Glutamatergic neuron (in vitro differentiated cells): ENCODE results near the gene HEXD. TPM values are rescaled to one million over a fixed set of nuclear protein-coding genes. Genes with fewer than 3 reads are reported as not detected.

Experiments used
- DNase-seq: peaks from one replicate; pipeline ENCODE4 v3.0.0; 2022
- H3K27ac Mint-ChIP-seq: one replicate; pipeline ENCODE4 v1.8.0; 2020; ENCODE audit warnings: mild to moderate bottlenecking, mixed read lengths, inconsistent platforms; ENCODE audit not compliant: unreplicated experiment
- H3K27me3 Mint-ChIP-seq: one replicate; pipeline ENCODE4 v1.8.0; 2020; ENCODE audit warnings: mild to moderate bottlenecking, moderate library complexity, mixed read lengths, inconsistent platforms; ENCODE audit not compliant: unreplicated experiment
- H3K36me3 Mint-ChIP-seq: one replicate; pipeline ENCODE4 v1.8.0; 2020; ENCODE audit warnings: mild to moderate bottlenecking, mixed read lengths, inconsistent platforms; ENCODE audit not compliant: unreplicated experiment
- H3K4me1 Mint-ChIP-seq: one replicate; pipeline ENCODE4 v1.8.0; 2020; ENCODE audit warnings: mild to moderate bottlenecking, low read depth, mixed read lengths, inconsistent platforms; ENCODE audit not compliant: unreplicated experiment
- H3K4me3 Mint-ChIP-seq: one replicate; pipeline ENCODE4 v1.8.0; 2020; ENCODE audit warnings: mild to moderate bottlenecking, mixed read lengths, inconsistent platforms; ENCODE audit not compliant: unreplicated experiment
- H3K9me3 Mint-ChIP-seq: one replicate; pipeline ENCODE4 v1.8.0; 2020; ENCODE audit warnings: mild to moderate bottlenecking, moderate library complexity, mixed read lengths, inconsistent platforms; ENCODE audit not compliant: unreplicated experiment
- CTCF ChIP-seq: fragments of 200-600 bp; sonication (generic); IDR thresholded peaks from one replicate; pipeline ENCODE4 v1.5.0; 2021; ENCODE audit not compliant: partially characterized antibody, unreplicated experiment
- total RNA-seq: library from RNA; stranded (reverse); fragmentation: NEBNext Ultra II Directional; extraction: Animal tissue kit (Norgen Biotek cat#: 25700); gene quantifications from one replicate; pipeline ENCODE4 v1.2.1, GENCODE V29; 2021; ENCODE audit not compliant: unreplicated experiment

Gene HEXD
- total RNA-seq, 1 donor from 2014 or later: 58.7 TPM

DNA sequence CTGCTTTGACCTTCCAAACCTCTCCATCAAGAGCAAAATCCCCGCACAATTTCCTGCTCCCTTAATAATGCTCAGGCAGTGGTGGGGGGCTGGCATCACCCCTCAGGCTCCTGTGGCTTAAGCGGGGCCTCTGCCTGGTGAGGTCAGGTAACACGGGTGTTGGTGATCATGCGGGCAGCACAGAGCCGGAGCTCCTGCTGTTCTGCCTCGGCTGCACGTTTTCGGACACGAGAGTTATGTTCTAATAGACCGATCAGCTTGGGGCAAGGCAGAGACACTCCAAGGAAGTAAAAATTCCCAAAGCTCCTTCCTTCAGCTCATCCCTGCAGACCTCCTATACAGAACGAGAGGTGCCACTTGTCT is 46.4 kb downstream of the HEXD start:
- peaks cover 3% of the 10 kb centered on the region for H3K27me3 Mint-ChIP-seq
- H3K9me3 Mint-ChIP-seq: peaks cover 3% of the 10 kb centered on the region
- no peak for TF ChIP-seq CTCF
- H3K36me3 Mint-ChIP-seq: peaks cover 4% of the 10 kb centered on the region
- peaks cover 3% of the 10 kb centered on the region for H3K4me1 Mint-ChIP-seq
- no peak for DNase-seq
- no peak overlapping the region for H3K4me3 Mint-ChIP-seq
- H3K27ac Mint-ChIP-seq: no peak overlapping the region

- no peak for DNase-seq
- Mint-ChIP-seq H3K27me3 (peaks cover 3% of the 10 kb centered on the region), H3K9me3 (peaks cover 3% of the 10 kb centered on the region), H3K4me1 (peaks cover 3% of the 10 kb centered on the region), H3K36me3 (peaks cover 7% of the 10 kb centered on the region), H3K27ac (no peak overlapping the region), H3K4me3 (no peak overlapping the region)
- TF ChIP-seq CTCF: no peak
Measured at GRCh38 chr17:82465023-82465603, 47.0 kb downstream of the HEXD start.

- no peak for TF ChIP-seq CTCF
- H3K9me3 Mint-ChIP-seq: peaks cover under 1% of the 10 kb centered on the region
- no peak overlapping the region for H3K27ac Mint-ChIP-seq
- H3K27me3 Mint-ChIP-seq: no peaks in the 10 kb centered on the region
- DNase-seq: no peak
- H3K4me1 Mint-ChIP-seq: no peaks in the 10 kb centered on the region
- peaks cover 7% of the 10 kb centered on the region for H3K36me3 Mint-ChIP-seq
- no peak overlapping the region for H3K4me3 Mint-ChIP-seq
Measured at GRCh38 chr17:82468692-82469091, 50.5 kb downstream of the HEXD start.

GRCh38 chr17:82470065-82470464 is 51.9 kb downstream of the HEXD start:
- TF ChIP-seq CTCF: no peak
- H3K9me3 Mint-ChIP-seq: no peaks in the 10 kb centered on the region
- H3K27ac Mint-ChIP-seq: no peak overlapping the region
- no peak overlapping the region for H3K4me3 Mint-ChIP-seq
- H3K36me3 Mint-ChIP-seq: peaks cover 3% of the 10 kb centered on the region
- H3K4me1 Mint-ChIP-seq: no peaks in the 10 kb centered on the region
- no peaks in the 10 kb centered on the region for H3K27me3 Mint-ChIP-seq
- no peak for DNase-seq

GRCh38 chr17:82474223-82475010 is 56.3 kb downstream of the HEXD start:
- H3K4me1 Mint-ChIP-seq: no peaks in the 10 kb centered on the region
- no peak for DNase-seq
- H3K27me3 Mint-ChIP-seq: peaks cover 1% of the 10 kb centered on the region
- no peaks in the 10 kb centered on the region for H3K9me3 Mint-ChIP-seq
- H3K36me3 Mint-ChIP-seq: peaks cover 3% of the 10 kb centered on the region
- H3K27ac Mint-ChIP-seq: no peak overlapping the region
- TF ChIP-seq CTCF: no peak
- no peak overlapping the region for H3K4me3 Mint-ChIP-seq
